Panc1 (cell line): ENCODE measurements around the gene STARD3NL. TPM values are rescaled to one million over a fixed set of nuclear protein-coding genes. Genes with fewer than 3 reads are reported as not detected.

Source experiments
- ATAC-seq: fragments of 200-7000 bp; cut with Tn5 transposase; 2 replicates; pipeline ENCODE4 v1.9.1; 2020; ENCODE audit warnings: mild to moderate bottlenecking, moderate library complexity
- BruUV-seq: library from RNA; stranded (reverse); fragments of 400-500 nt; replicated peaks from 2 replicates; lab custom pipeline; 2021; lab: Mats Ljungman, UMichigan
- CTCF ChIA-PET: fragments of 300-600 bp; sonication (Branson Sonifier 250); formaldehyde crosslinking; loops from one replicate; lab custom pipeline; 2022; ENCODE audit warnings: antibody characterized with exemption; lab: Charles Lee
- POLR2A ChIA-PET: fragments of 300-600 bp; sonication (Branson Sonifier 250); formaldehyde crosslinking; loops from one replicate; lab custom pipeline; 2022; ENCODE audit warnings: antibody characterized with exemption; lab: Charles Lee
- DNase-seq: peaks from one replicate; pipeline ENCODE4 v3.0.0-alpha.2; 2010; ENCODE audit warnings: low read depth, low spot score
- H3K27ac ChIP-seq: 2 replicates; pipeline ENCODE4 v1.5.1; 2011; ENCODE audit warnings: mild to moderate bottlenecking, low read length, inconsistent platforms
- H3K27me3 ChIP-seq: fragments of 200-500 bp; sonication (Bioruptor generic); 2 replicates; pipeline ENCODE4 v1.6.0; 2014; ENCODE audit warnings: low read length, inconsistent platforms; ENCODE audit not compliant: control insufficient read depth, insufficient read depth
- H3K36me3 ChIP-seq: fragments of 200-500 bp; sonication (Bioruptor generic); 2 replicates; pipeline ENCODE4 v1.5.1; 2014; ENCODE audit warnings: inconsistent platforms, mild to moderate bottlenecking, low read length, moderate library complexity; ENCODE audit not compliant: control insufficient read depth, insufficient read depth
- H3K4me1 ChIP-seq: 2 replicates; pipeline ENCODE4 v1.5.1; 2011; ENCODE audit warnings: inconsistent platforms, mild to moderate bottlenecking, low read length, moderate library complexity; ENCODE audit not compliant: control insufficient read depth, insufficient read depth
- H3K4me3 ChIP-seq, 2 experiments: 2 replicates each; pipeline ENCODE4 v1.5.1; 2011 to 2012; ENCODE audit warnings: low read depth in 2 of 2, low read length in 2 of 2, mild to moderate bottlenecking in 2 of 2, inconsistent platforms in 1 of 2, moderate library complexity in 1 of 2
- H3K9me3 ChIP-seq: fragments of 200-500 bp; sonication (Bioruptor generic); 2 replicates; pipeline ENCODE4 v1.5.1; 2014; ENCODE audit warnings: low read depth, mild to moderate bottlenecking, inconsistent platforms, low read length, moderate library complexity; ENCODE audit not compliant: control insufficient read depth, insufficient read depth
- POLR2AphosphoS5 ChIP-seq: IDR thresholded peaks from 2 replicates; pipeline ENCODE4 v1.6.1; 2012; ENCODE audit warnings: mild to moderate bottlenecking, low read depth, low read length, moderate library complexity
- SIN3A ChIP-seq: IDR thresholded peaks from 2 replicates; pipeline ENCODE4 v1.6.1; 2012; ENCODE audit warnings: low read depth, mild to moderate bottlenecking, low read length, moderate library complexity, borderline replicate concordance; ENCODE audit not compliant: insufficient read depth
- TCF7L2 ChIP-seq: IDR thresholded peaks from 2 replicates; pipeline ENCODE4 v1.6.1; 2011; ENCODE audit warnings: mild to moderate bottlenecking, low read depth, low read length, inconsistent platforms
- in situ Hi-C: cut with HindIII; loops from 2 replicates; pipeline ENCODE4 v1.10.0; 2016; ENCODE audit warnings: low sequenced_read_pairs, low pct_unique_long_range_greater_than_20kb
- intact Hi-C: fragments of 100-400 bp; cut with micrococcal nuclease; formaldehyde crosslinking; loops from one replicate; pipeline ENCODE4 v1.10.0; 2022; ENCODE audit not compliant: unreplicated experiment
- total RNA-seq: library from RNA; stranded (reverse); gene quantifications from one replicate; pipeline ENCODE4 v1.2.1, GENCODE V29; 2021; ENCODE audit not compliant: unreplicated experiment
- TF ChIP-seq, protein P1 (sequence below), 2 experiments: IDR thresholded peaks; 2 replicates each; pipeline ENCODE4 v1.6.1; 2011 to 2012; ENCODE audit warnings: low read depth in 2 of 2, control low read depth in 1 of 2, low read length in 1 of 2, mild to moderate bottlenecking in 1 of 2, moderate library complexity in 1 of 2; ENCODE audit not compliant: insufficient read depth in 1 of 2
- TF ChIP-seq, protein P2 (sequence below): fragments of 450-650 bp; IDR thresholded peaks from 2 replicates; pipeline ENCODE4 v1.5.1; 2017; ENCODE audit warnings: mild to moderate bottlenecking

STARD3NL gene
- total RNA-seq, 1 experiment from 2014 or later = 75.7 TPM

DNA sequence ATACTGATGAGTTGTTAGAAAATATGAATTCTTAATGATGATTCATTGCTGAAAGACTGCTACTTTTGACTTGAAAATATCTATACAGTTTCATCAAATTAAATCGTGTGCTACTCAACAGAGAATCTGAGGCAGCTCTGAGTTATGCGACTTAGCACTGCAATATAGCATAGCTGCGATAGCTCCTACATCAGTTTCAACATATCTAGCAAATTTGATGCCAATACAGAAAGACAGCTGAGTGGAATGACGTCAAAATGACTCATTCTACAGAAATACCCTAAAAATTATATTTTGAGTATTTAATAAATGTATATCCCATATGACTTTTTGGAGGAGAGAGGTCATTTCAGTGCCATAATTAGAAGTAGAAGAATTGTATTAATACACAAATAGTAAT lies 96.4 kb downstream of the STARD3NL start:
- intact Hi-C loops = no loop called here
- TF ChIP-seq SIN3A (no peak), TCF7L2 (no peak), POLR2AphosphoS5 (no peak)
- TF ChIP-seq, protein P1, sequence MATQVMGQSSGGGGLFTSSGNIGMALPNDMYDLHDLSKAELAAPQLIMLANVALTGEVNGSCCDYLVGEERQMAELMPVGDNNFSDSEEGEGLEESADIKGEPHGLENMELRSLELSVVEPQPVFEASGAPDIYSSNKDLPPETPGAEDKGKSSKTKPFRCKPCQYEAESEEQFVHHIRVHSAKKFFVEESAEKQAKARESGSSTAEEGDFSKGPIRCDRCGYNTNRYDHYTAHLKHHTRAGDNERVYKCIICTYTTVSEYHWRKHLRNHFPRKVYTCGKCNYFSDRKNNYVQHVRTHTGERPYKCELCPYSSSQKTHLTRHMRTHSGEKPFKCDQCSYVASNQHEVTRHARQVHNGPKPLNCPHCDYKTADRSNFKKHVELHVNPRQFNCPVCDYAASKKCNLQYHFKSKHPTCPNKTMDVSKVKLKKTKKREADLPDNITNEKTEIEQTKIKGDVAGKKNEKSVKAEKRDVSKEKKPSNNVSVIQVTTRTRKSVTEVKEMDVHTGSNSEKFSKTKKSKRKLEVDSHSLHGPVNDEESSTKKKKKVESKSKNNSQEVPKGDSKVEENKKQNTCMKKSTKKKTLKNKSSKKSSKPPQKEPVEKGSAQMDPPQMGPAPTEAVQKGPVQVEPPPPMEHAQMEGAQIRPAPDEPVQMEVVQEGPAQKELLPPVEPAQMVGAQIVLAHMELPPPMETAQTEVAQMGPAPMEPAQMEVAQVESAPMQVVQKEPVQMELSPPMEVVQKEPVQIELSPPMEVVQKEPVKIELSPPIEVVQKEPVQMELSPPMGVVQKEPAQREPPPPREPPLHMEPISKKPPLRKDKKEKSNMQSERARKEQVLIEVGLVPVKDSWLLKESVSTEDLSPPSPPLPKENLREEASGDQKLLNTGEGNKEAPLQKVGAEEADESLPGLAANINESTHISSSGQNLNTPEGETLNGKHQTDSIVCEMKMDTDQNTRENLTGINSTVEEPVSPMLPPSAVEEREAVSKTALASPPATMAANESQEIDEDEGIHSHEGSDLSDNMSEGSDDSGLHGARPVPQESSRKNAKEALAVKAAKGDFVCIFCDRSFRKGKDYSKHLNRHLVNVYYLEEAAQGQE (IDR thresholded peaks at IDR 0.05; ENCODE audit: insufficient read depth in 1 of 2, low read depth in 2 of 2, low read length in 1 of 2) = no peak
- TF ChIP-seq, protein P2, sequence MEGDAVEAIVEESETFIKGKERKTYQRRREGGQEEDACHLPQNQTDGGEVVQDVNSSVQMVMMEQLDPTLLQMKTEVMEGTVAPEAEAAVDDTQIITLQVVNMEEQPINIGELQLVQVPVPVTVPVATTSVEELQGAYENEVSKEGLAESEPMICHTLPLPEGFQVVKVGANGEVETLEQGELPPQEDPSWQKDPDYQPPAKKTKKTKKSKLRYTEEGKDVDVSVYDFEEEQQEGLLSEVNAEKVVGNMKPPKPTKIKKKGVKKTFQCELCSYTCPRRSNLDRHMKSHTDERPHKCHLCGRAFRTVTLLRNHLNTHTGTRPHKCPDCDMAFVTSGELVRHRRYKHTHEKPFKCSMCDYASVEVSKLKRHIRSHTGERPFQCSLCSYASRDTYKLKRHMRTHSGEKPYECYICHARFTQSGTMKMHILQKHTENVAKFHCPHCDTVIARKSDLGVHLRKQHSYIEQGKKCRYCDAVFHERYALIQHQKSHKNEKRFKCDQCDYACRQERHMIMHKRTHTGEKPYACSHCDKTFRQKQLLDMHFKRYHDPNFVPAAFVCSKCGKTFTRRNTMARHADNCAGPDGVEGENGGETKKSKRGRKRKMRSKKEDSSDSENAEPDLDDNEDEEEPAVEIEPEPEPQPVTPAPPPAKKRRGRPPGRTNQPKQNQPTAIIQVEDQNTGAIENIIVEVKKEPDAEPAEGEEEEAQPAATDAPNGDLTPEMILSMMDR = no peak
- no peaks in the 10 kb centered on the region for H3K27me3 ChIP-seq
- in situ Hi-C loops = no loop called here
- BruUV-seq = no TSS peak
- POLR2A ChIA-PET = no interaction called here
- no peak for DNase-seq
- no peak overlapping the region for H3K4me3 ChIP-seq
- no peak for ATAC-seq
- H3K36me3 ChIP-seq = no peaks in the 10 kb centered on the region
- CTCF ChIA-PET = no interaction called here
- H3K27ac ChIP-seq = no peak overlapping the region
- no peaks in the 10 kb centered on the region for H3K9me3 ChIP-seq
- H3K4me1 ChIP-seq = no peaks in the 10 kb centered on the region

DNA sequence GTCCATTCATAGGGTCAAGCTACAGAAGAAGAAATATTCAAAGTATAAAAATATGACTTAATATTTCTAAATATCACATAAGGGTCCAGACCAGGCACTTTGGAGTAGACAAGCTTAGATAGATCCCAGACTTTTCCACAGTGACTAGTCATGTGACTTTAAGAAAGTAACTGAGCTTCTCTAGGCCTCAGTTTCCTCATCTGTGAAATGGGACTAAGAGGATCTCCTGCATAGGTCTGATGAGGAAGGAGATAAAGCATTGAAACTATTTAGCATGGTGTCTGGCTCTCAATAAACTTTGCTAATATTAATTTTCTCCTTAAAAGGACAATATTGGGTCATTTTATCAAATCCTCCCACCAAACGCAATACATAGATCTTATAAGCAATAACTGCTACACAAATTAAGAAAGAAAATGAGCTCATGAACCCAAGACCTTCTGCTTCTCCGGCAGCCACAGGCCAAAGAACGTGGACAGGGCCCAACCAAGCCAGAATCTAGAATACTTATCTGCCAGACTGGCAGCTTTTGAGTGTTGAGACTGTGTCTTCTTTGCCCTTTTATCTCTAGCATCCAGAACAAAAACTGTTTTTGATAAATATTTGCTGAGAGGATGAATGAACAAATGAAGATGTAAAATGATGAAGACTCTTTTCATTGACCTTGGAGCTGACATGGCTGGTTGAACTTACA lies 97.0 kb downstream of the STARD3NL start:
- intact Hi-C loops = no loop called here
- ATAC-seq = no peak
- Histone ChIP-seq H3K27me3 (no peaks in the 10 kb centered on the region; the same call in 1 of the 2 replicates), H3K27ac (no peak overlapping the region), H3K9me3 (no peaks in the 10 kb centered on the region), H3K4me1 (no peaks in the 10 kb centered on the region), H3K4me3 (no peak overlapping the region), H3K36me3 (no peaks in the 10 kb centered on the region)
- TF ChIP-seq SIN3A (no peak), POLR2AphosphoS5 (no peak), TCF7L2 (no peak)
- TF ChIP-seq, protein P1 (IDR thresholded peaks at IDR 0.05; ENCODE audit: insufficient read depth in 1 of 2, low read depth in 2 of 2, low read length in 1 of 2) = no peak
- TF ChIP-seq, protein P2 = no peak
- no TSS peak for BruUV-seq
- no peak for DNase-seq
- in situ Hi-C loops = no loop called here
- CTCF ChIA-PET = no interaction called here
- POLR2A ChIA-PET = no interaction called here
